Neural progenitor cell (in vitro differentiated cells): ENCODE results near the gene PEX5L. TPM values are rescaled to one million over a fixed set of nuclear protein-coding genes. Genes with fewer than 3 reads are reported as not detected.

Experiments
- DNase-seq: peaks from one replicate; pipeline ENCODE4 v3.0.0-alpha.2; 2016; ENCODE audit warnings: low spot score
- H2AFZ ChIP-seq: fragments of 200-600 bp; sonication (generic); replicated peaks from 2 replicates; pipeline ENCODE4 v1.6.1; 2016; ENCODE audit warnings: antibody characterized with exemption
- H3F3A ChIP-seq: fragments of 200-600 bp; sonication (generic); 2 replicates; pipeline ENCODE4 v1.6.1; 2016; ENCODE audit warnings: antibody characterized with exemption, low read depth
- H3K27ac ChIP-seq: fragments of 200-600 bp; sonication (generic); 2 replicates; pipeline ENCODE4 v1.5.1; 2016; ENCODE audit warnings: mild to moderate bottlenecking
- H3K27me3 ChIP-seq: fragments of 200-600 bp; sonication (generic); 2 replicates; pipeline ENCODE4 v1.6.1; 2016; ENCODE audit warnings: mild to moderate bottlenecking, moderate library complexity
- H3K36me3 ChIP-seq: fragments of 200-600 bp; sonication (generic); 2 replicates; pipeline ENCODE4 v1.5.1; 2016
- H3K4me1 ChIP-seq: fragments of 200-600 bp; sonication (generic); 2 replicates; pipeline ENCODE4 v1.6.1; 2016; ENCODE audit warnings: mixed run types
- H3K4me2 ChIP-seq: fragments of 200-600 bp; sonication (generic); 2 replicates; pipeline ENCODE4 v1.6.1; 2016
- H3K4me3 ChIP-seq: fragments of 200-600 bp; sonication (generic); 2 replicates; pipeline ENCODE4 v1.5.1; 2016
- H3K79me2 ChIP-seq: fragments of 200-600 bp; sonication (generic); 2 replicates; pipeline ENCODE4 v1.6.1; 2016; ENCODE audit warnings: low read depth
- H3K9ac ChIP-seq: fragments of 200-600 bp; sonication (generic); 2 replicates; pipeline ENCODE4 v1.6.1; 2016
- H3K9me3 ChIP-seq: fragments of 200-600 bp; sonication (generic); 2 replicates; pipeline ENCODE4 v1.5.1; 2016; ENCODE audit warnings: low read depth
- H4K20me1 ChIP-seq: fragments of 200-600 bp; sonication (generic); 2 replicates; pipeline ENCODE4 v1.6.1; 2016; ENCODE audit warnings: low read depth
- H3K27ac Mint-ChIP-seq: 3 replicates; pipeline ENCODE4 v1.8.0; 2021; ENCODE audit warnings: mixed read lengths
- H3K27me3 Mint-ChIP-seq: 2 replicates; pipeline ENCODE4 v1.8.0; 2022; ENCODE audit warnings: low read depth, mild to moderate bottlenecking, inconsistent platforms, moderate library complexity, mixed read lengths; ENCODE audit not compliant: insufficient read depth
- H3K36me3 Mint-ChIP-seq: 3 replicates; pipeline ENCODE4 v1.8.0; 2021; ENCODE audit warnings: mixed read lengths
- H3K4me1 Mint-ChIP-seq: 3 replicates; pipeline ENCODE4 v1.8.0; 2021; ENCODE audit warnings: mixed read lengths
- H3K4me3 Mint-ChIP-seq: 3 replicates; pipeline ENCODE4 v1.8.0; 2021; ENCODE audit warnings: mild to moderate bottlenecking, moderate library complexity, mixed read lengths
- H3K9me3 Mint-ChIP-seq: 3 replicates; pipeline ENCODE4 v1.8.0; 2020; ENCODE audit warnings: mixed read lengths
- EZH2 ChIP-seq: fragments of 200-600 bp; sonication (generic); IDR thresholded peaks from 2 replicates; pipeline ENCODE4 v1.6.1; 2017; ENCODE audit warnings: antibody characterized with exemption, mild to moderate bottlenecking, moderate library complexity
- EZH2phosphoT487 ChIP-seq: fragments of 200-600 bp; sonication (generic); IDR thresholded peaks from 2 replicates; pipeline ENCODE4 v1.6.1; 2017; ENCODE audit warnings: antibody characterized with exemption
- total RNA-seq: library from RNA; depleted of rRNA; stranded (reverse); fragments of >200 nt; gene quantifications from 2 replicates; pipeline ENCODE4 v1.2.3, GENCODE V29; 2015; ENCODE audit warnings: low replicate concordance
- TF ChIP-seq, protein P1 (sequence below): fragments of 200-600 bp; sonication (generic); IDR thresholded peaks from 2 replicates; pipeline ENCODE4 v1.5.1; 2017; ENCODE audit warnings: antibody characterized with exemption, mild to moderate bottlenecking

Gene PEX5L
- total RNA-seq, 1 donor from 2014 or later = 0.90 TPM

- H3K27me3 ChIP-seq = no peaks in the 10 kb centered on the region
- no peak overlapping the region for H3K4me2 ChIP-seq
- H3K27ac Mint-ChIP-seq = no peak overlapping the region
- H3K4me1 ChIP-seq = no peaks in the 10 kb centered on the region
- no peak overlapping the region for H3K4me3 Mint-ChIP-seq
- no peaks in the 10 kb centered on the region for H3K36me3 Mint-ChIP-seq
- H3K4me3 ChIP-seq = no peak overlapping the region
- H3K27ac ChIP-seq = no peak overlapping the region
- H2AFZ ChIP-seq = no peak overlapping the region
- H3K9me3 Mint-ChIP-seq = no peaks in the 10 kb centered on the region
- no peaks in the 10 kb centered on the region for H3K79me2 ChIP-seq
- H3K4me1 Mint-ChIP-seq = no peaks in the 10 kb centered on the region
- TF ChIP-seq, protein P1, sequence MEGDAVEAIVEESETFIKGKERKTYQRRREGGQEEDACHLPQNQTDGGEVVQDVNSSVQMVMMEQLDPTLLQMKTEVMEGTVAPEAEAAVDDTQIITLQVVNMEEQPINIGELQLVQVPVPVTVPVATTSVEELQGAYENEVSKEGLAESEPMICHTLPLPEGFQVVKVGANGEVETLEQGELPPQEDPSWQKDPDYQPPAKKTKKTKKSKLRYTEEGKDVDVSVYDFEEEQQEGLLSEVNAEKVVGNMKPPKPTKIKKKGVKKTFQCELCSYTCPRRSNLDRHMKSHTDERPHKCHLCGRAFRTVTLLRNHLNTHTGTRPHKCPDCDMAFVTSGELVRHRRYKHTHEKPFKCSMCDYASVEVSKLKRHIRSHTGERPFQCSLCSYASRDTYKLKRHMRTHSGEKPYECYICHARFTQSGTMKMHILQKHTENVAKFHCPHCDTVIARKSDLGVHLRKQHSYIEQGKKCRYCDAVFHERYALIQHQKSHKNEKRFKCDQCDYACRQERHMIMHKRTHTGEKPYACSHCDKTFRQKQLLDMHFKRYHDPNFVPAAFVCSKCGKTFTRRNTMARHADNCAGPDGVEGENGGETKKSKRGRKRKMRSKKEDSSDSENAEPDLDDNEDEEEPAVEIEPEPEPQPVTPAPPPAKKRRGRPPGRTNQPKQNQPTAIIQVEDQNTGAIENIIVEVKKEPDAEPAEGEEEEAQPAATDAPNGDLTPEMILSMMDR = no peak
- TF ChIP-seq EZH2 (no peak), EZH2phosphoT487 (no peak)
- H3K36me3 ChIP-seq = no peaks in the 10 kb centered on the region
- DNase-seq = no peak
- no peak overlapping the region for H3K9ac ChIP-seq
- no peaks in the 10 kb centered on the region for H3F3A ChIP-seq
- no peaks in the 10 kb centered on the region for H3K27me3 Mint-ChIP-seq
- H4K20me1 ChIP-seq = no peaks in the 10 kb centered on the region
- H3K9me3 ChIP-seq = no peaks in the 10 kb centered on the region
Observed at GRCh38 chr3:180049391-180049790, 12.7 kb upstream of the PEX5L start.

- Mint-ChIP-seq H3K36me3 (no peaks in the 10 kb centered on the region), H3K4me3 (no peak overlapping the region), H3K4me1 (no peaks in the 10 kb centered on the region), H3K27me3 (no peaks in the 10 kb centered on the region), H3K9me3 (no peaks in the 10 kb centered on the region), H3K27ac (no peak overlapping the region)
- no peaks in the 10 kb centered on the region for H3K4me1 ChIP-seq
- H2AFZ ChIP-seq = no peak overlapping the region
- no peak overlapping the region for H3K27ac ChIP-seq
- no peak overlapping the region for H3K4me3 ChIP-seq
- no peak for TF ChIP-seq EZH2phosphoT487
- no peak for TF ChIP-seq EZH2
- TF ChIP-seq, protein P1 = no peak
- H3K36me3 ChIP-seq = no peaks in the 10 kb centered on the region
- H3K9ac ChIP-seq = no peak overlapping the region
- H3K9me3 ChIP-seq = no peaks in the 10 kb centered on the region
- H3K4me2 ChIP-seq = no peak overlapping the region
- H3F3A ChIP-seq = no peaks in the 10 kb centered on the region
- no peaks in the 10 kb centered on the region for H3K27me3 ChIP-seq
- H4K20me1 ChIP-seq = no peaks in the 10 kb centered on the region
- H3K79me2 ChIP-seq = no peaks in the 10 kb centered on the region
- no peak for DNase-seq
Observed at GRCh38 chr3:180048840-180049239, 12.1 kb upstream of the PEX5L start.

GRCh38 chr3:180048103-180048502 lies 11.4 kb upstream of the PEX5L start:
- Mint-ChIP-seq H3K4me3 (no peak overlapping the region), H3K27ac (no peak overlapping the region), H3K36me3 (no peaks in the 10 kb centered on the region), H3K9me3 (no peaks in the 10 kb centered on the region), H3K4me1 (no peaks in the 10 kb centered on the region), H3K27me3 (no peaks in the 10 kb centered on the region)
- Histone ChIP-seq H3K4me3 (no peak overlapping the region), H3K27me3 (no peaks in the 10 kb centered on the region), H3F3A (no peaks in the 10 kb centered on the region), H3K36me3 (no peaks in the 10 kb centered on the region), H3K9ac (no peak overlapping the region), H3K4me2 (no peak overlapping the region), H3K4me1 (no peaks in the 10 kb centered on the region), H2AFZ (no peak overlapping the region), H3K79me2 (no peaks in the 10 kb centered on the region), H3K9me3 (no peaks in the 10 kb centered on the region), H4K20me1 (no peaks in the 10 kb centered on the region), H3K27ac (no peak overlapping the region)
- TF ChIP-seq EZH2 = no peak
- TF ChIP-seq EZH2phosphoT487 = no peak
- TF ChIP-seq, protein P1 = no peak
- DNase-seq = no peak

DNA sequence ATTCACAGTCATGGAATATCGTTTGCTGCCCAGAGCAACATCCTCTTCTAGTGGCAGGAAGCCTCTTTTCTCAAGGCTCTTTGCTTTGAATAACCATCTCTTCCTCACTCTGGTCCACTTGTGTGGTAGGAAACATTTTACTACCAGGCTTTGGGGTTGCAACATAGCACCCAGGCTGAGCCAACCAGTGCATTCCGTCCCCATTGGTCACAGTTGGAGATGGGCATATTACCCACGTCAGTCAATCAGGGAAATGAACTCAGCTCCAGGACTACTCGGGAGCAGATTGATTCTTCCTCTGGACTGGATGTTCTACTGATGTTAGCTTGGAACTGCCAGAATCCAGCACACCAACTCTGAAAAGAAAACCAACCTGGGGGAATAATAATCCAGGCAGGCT lies 4.2 kb upstream of the PEX5L start:
- no peaks in the 10 kb centered on the region for H3K36me3 Mint-ChIP-seq
- Histone ChIP-seq H3K4me2 (no peak overlapping the region), H3K79me2 (no peaks in the 10 kb centered on the region), H3K36me3 (no peaks in the 10 kb centered on the region), H3K27ac (no peak overlapping the region), H3K9me3 (no peaks in the 10 kb centered on the region), H3K4me1 (peaks cover 4% of the 10 kb centered on the region), H3K9ac (no peak overlapping the region), H2AFZ (no peak overlapping the region), H3K27me3 (peaks cover 41% of the 10 kb centered on the region), H4K20me1 (peaks cover 6% of the 10 kb centered on the region), H3F3A (peaks cover 17% of the 10 kb centered on the region), H3K4me3 (no peak overlapping the region)
- peaks cover 8% of the 10 kb centered on the region for H3K4me1 Mint-ChIP-seq
- H3K27me3 Mint-ChIP-seq = peaks cover 17% of the 10 kb centered on the region
- H3K9me3 Mint-ChIP-seq = no peaks in the 10 kb centered on the region
- no peak overlapping the region for H3K4me3 Mint-ChIP-seq
- H3K27ac Mint-ChIP-seq = no peak overlapping the region
- TF ChIP-seq EZH2phosphoT487 = no peak
- TF ChIP-seq EZH2 = no peak
- TF ChIP-seq, protein P1 = no peak
- DNase-seq = no peak
